DND-41 (cell line): ENCODE data around the gene MRPL44.

Experiments
- EZH2 ChIP-seq: IDR thresholded peaks from 3 replicates; pipeline ENCODE4 v1.6.1; 2012; ENCODE audit warnings: borderline replicate concordance, low read depth, mild to moderate bottlenecking, moderate library complexity, low read length, inconsistent platforms; ENCODE audit not compliant: severe bottlenecking
- TF ChIP-seq, protein P1 (sequence below): IDR thresholded peaks from 2 replicates; pipeline ENCODE4 v1.5.1; 2012; ENCODE audit warnings: borderline replicate concordance, low read length, moderate library complexity, mild to moderate bottlenecking; ENCODE audit not compliant: poor library complexity, severe bottlenecking; ENCODE audit errors: extremely low read depth

DNA sequence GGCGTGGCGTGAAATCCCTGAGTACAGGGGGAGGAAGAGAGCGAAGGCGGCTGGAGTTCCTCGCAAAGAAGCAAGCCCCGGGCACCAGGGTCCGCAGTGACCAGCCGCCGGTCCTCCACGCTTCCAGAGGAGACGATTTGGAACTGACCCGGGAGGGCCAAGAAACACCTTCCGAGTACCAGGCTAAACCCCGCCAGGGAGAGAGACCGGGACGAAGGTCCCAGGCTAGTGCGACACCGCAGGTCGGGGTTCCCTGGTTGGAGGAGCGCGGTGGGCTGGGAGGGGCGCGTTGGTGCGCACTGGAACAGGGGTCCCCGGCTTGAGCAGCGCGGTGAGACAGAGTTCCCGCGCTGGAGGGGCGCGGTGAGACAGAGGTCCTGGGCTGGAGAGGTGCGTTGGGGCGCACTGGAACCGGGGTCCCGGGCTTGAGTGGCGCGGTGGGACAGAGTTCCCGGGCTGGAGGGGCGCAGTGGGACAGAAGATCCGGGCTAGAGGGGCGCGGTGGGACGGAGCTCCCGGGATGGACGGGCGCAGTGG, 13.0 kb upstream of the MRPL44 start:
- TF ChIP-seq, protein P1, sequence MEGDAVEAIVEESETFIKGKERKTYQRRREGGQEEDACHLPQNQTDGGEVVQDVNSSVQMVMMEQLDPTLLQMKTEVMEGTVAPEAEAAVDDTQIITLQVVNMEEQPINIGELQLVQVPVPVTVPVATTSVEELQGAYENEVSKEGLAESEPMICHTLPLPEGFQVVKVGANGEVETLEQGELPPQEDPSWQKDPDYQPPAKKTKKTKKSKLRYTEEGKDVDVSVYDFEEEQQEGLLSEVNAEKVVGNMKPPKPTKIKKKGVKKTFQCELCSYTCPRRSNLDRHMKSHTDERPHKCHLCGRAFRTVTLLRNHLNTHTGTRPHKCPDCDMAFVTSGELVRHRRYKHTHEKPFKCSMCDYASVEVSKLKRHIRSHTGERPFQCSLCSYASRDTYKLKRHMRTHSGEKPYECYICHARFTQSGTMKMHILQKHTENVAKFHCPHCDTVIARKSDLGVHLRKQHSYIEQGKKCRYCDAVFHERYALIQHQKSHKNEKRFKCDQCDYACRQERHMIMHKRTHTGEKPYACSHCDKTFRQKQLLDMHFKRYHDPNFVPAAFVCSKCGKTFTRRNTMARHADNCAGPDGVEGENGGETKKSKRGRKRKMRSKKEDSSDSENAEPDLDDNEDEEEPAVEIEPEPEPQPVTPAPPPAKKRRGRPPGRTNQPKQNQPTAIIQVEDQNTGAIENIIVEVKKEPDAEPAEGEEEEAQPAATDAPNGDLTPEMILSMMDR, result no peak
- no peak for TF ChIP-seq EZH2
